AML-193 (cell line): ENCODE data around the gene MECR.
"Not testable (repeated sequence)": the region's sequence is repeated elsewhere in the genome, so short reads cannot be mapped to it uniquely, and the experiment has no call there.

ENCODE experiments used
- DNase-seq, 2 experiments: peaks; one replicate each; lab custom pipeline; 2025; lab: John Stamatoyannopoulos, UW

The MECR gene

GRCh38 chr1:29169976-29170375, 60.8 kb downstream of the MECR start:
- DNase-seq: no peak

- DNase-seq: no peak
These were observed 62.8 kb downstream of the MECR start for GRCh38 chr1:29167904-29168303.

GRCh38 chr1:29166291-29166878, 64.3 kb downstream of the MECR start:
- DNase-seq: no peak

- no peak for DNase-seq
These were observed 66.1 kb downstream of the MECR start for GRCh38 chr1:29164588-29164987.

GRCh38 chr1:29162476-29163138, 68.1 kb downstream of the MECR start:
- DNase-seq: no peak

GRCh38 chr1:29162025-29162424, 68.7 kb downstream of the MECR start:
- no peak for DNase-seq

- no peak for DNase-seq
These were observed 71.0 kb downstream of the MECR start for GRCh38 chr1:29159773-29160172.

GRCh38 chr1:29157269-29157601, 73.5 kb downstream of the MECR start:
- DNase-seq: no peak

- no peak for DNase-seq
These were observed 74.0 kb downstream of the MECR start for GRCh38 chr1:29156543-29157268.

GRCh38 chr1:29152046-29152805, 78.5 kb downstream of the MECR start:
- no peak for DNase-seq

- not testable (repeated sequence) for DNase-seq
These were observed 80.4 kb downstream of the MECR start for GRCh38 chr1:29150346-29150745.

GRCh38 chr1:29148656-29149491, 81.9 kb downstream of the MECR start:
- DNase-seq: no peak

GRCh38 chr1:29145739-29146437, 84.8 kb downstream of the MECR start:
- DNase-seq: no peak

- no peak for DNase-seq
These were observed 86.6 kb downstream of the MECR start for GRCh38 chr1:29144178-29144577.

GRCh38 chr1:29142714-29143113, 88.0 kb downstream of the MECR start:
- DNase-seq: no peak
